HL-60 (cell line): Measurements from ENCODE around the gene ALKBH8.

Experiments used
- DNase-seq, 2 experiments: peaks; one replicate each; pipeline ENCODE4 v3.0.0-alpha.2; 2010 to 2020; ENCODE audit warnings: low read depth in 1 of 2, low spot score in 1 of 2
- H3K27ac ChIP-seq: fragments of 250-450 bp; sonication (Bioruptor Pico); replicated peaks from 2 replicates; pipeline ENCODE4 v1.5.1; 2020; ENCODE audit warnings: mild to moderate bottlenecking, moderate library complexity
- H3K27me3 ChIP-seq: fragments of 250-450 bp; sonication (Bioruptor Pico); 2 replicates; pipeline ENCODE4 v1.5.1; 2021; ENCODE audit warnings: mild to moderate bottlenecking, moderate library complexity; ENCODE audit not compliant: insufficient read depth, poor library complexity, severe bottlenecking
- H3K4me3 ChIP-seq: replicated peaks from 2 replicates; pipeline ENCODE4 v1.5.1; 2011; ENCODE audit warnings: mild to moderate bottlenecking, control low read depth, low read length; ENCODE audit not compliant: insufficient read depth
- CTCF ChIP-seq: IDR thresholded peaks from one replicate; pipeline ENCODE4 v1.5.1; 2011; ENCODE audit warnings: low read length, control low read depth, inconsistent platforms; ENCODE audit not compliant: insufficient read depth
- GABPA ChIP-seq: IDR thresholded peaks from 2 replicates; pipeline ENCODE4 v1.6.1; 2012; ENCODE audit warnings: low read depth
- POLR2AphosphoS5 ChIP-seq: IDR thresholded peaks from 2 replicates; pipeline ENCODE4 v1.6.1; 2012; ENCODE audit warnings: low read depth
- REST ChIP-seq: IDR thresholded peaks from 2 replicates; pipeline ENCODE4 v1.6.1; 2012; ENCODE audit warnings: low read depth; ENCODE audit not compliant: insufficient replicate concordance
- SPI1 ChIP-seq: IDR thresholded peaks from 2 replicates; pipeline ENCODE4 v1.6.1; 2012; ENCODE audit warnings: low read depth, mild to moderate bottlenecking, borderline replicate concordance

Gene ALKBH8

GRCh38 chr11:107594736-107595135 lies 29.2 kb upstream of the ALKBH8 start:
- Histone ChIP-seq H3K27me3 (peaks cover 54% of the 10 kb centered on the region), H3K27ac (no peak overlapping the region), H3K4me3 (no peak overlapping the region)
- no peak for DNase-seq
- no peak for TF ChIP-seq SPI1
- no peak for TF ChIP-seq POLR2AphosphoS5
- no peak for TF ChIP-seq CTCF
- no peak for TF ChIP-seq GABPA
- TF ChIP-seq REST: no peak

GRCh38 chr11:107593951-107594350 lies 28.4 kb upstream of the ALKBH8 start:
- H3K4me3 ChIP-seq: no peak overlapping the region
- no peak for DNase-seq
- peaks cover 58% of the 10 kb centered on the region for H3K27me3 ChIP-seq
- H3K27ac ChIP-seq: no peak overlapping the region
- TF ChIP-seq GABPA (no peak), SPI1 (no peak), POLR2AphosphoS5 (no peak)

- peaks cover 62% of the 10 kb centered on the region for H3K27me3 ChIP-seq
- no peak overlapping the region for H3K4me3 ChIP-seq
- TF ChIP-seq CTCF (no peak), REST (no peak), GABPA (no peak), POLR2AphosphoS5 (no peak), SPI1 (no peak)
- no peak overlapping the region for H3K27ac ChIP-seq
- DNase-seq: no peak
These were observed 27.3 kb upstream of the ALKBH8 start for GRCh38 chr11:107592813-107593212.

- TF ChIP-seq CTCF (no peak), REST (no peak), SPI1 (no peak), GABPA (no peak), POLR2AphosphoS5 (no peak)
- peaks cover 59% of the 10 kb centered on the region for H3K27me3 ChIP-seq
- no peak overlapping the region for H3K4me3 ChIP-seq
- no peak for DNase-seq
- H3K27ac ChIP-seq: no peak overlapping the region
These were observed 26.7 kb upstream of the ALKBH8 start for GRCh38 chr11:107592231-107592590.
